GM12878 (cell line): Measurements from ENCODE around the gene KCNJ10. TPM values are rescaled to one million over a fixed set of nuclear protein-coding genes. Genes with fewer than 3 reads are reported as not detected.

Experiments used
- ATAC-seq: fragments of 200-7000 bp; cut with Tn5 transposase; 3 replicates; pipeline ENCODE4 v1.9.1; 2020; ENCODE audit warnings: mild to moderate bottlenecking, moderate library complexity
- BruUV-seq: library from RNA; stranded (reverse); fragments of 400-500 nt; replicated peaks from 2 replicates; lab custom pipeline; 2021; lab: Mats Ljungman, UMichigan
- CTCF ChIA-PET: fragments of 300-600 bp; sonication (Branson Sonifier 250); formaldehyde crosslinking; extraction: SDS; loops from one replicate; lab custom pipeline; 2021; ENCODE audit warnings: inconsistent platforms; lab: Yijun Ruan, JAX
- POLR2A ChIA-PET: fragments of 350-600 bp; formaldehyde crosslinking; extraction: SDS; loops from one replicate; lab custom pipeline; 2021; ENCODE audit warnings: inconsistent platforms; lab: Charles Lee
- RAD21 ChIA-PET: fragments of 300-600 bp; sonication (Branson Sonifier 250); formaldehyde crosslinking; loops from one replicate; lab custom pipeline; 2023; ENCODE audit warnings: antibody characterized with exemption; ENCODE audit not compliant: unreplicated experiment; lab: Charles Lee
- SMC1A ChIA-PET: fragments of 300-600 bp; sonication (Branson Sonifier 250); formaldehyde crosslinking; loops from one replicate; lab custom pipeline; 2023; ENCODE audit not compliant: unreplicated experiment, uncharacterized antibody; lab: Charles Lee
- DNase-seq: peaks from one replicate; pipeline ENCODE4 v3.0.0-alpha.2; 2011; ENCODE audit warnings: low read depth, low spot score
- FAIRE-seq: peaks from 3 replicates; lab custom pipeline; 2011; peaks lifted over from hg19 to GRCh38; lab: Jason Lieb, UNC
- H2AFZ ChIP-seq: 2 replicates; pipeline ENCODE4 v1.6.0; 2011; ENCODE audit warnings: low read depth, low read length, control low read depth; ENCODE audit not compliant: control insufficient read depth
- H3K27ac ChIP-seq: 2 replicates; pipeline ENCODE4 v1.5.1; 2011; ENCODE audit warnings: control low read depth; ENCODE audit not compliant: control insufficient read depth, insufficient read depth
- H3K27me3 ChIP-seq, 2 experiments: replicated peaks in 1 of 2; 2 replicates each; pipeline versions ENCODE4 v1.6.0 to v1.6.1; 2011; ENCODE audit warnings: low read length in 1 of 2; ENCODE audit not compliant: control insufficient read depth in 2 of 2, insufficient read depth in 2 of 2
- H3K36me3 ChIP-seq, 2 experiments: 2 replicates each; pipeline ENCODE4 v1.5.1; 2011; ENCODE audit warnings: low read length in 1 of 2; ENCODE audit not compliant: control insufficient read depth in 2 of 2, insufficient read depth in 2 of 2
- H3K4me1 ChIP-seq: 2 replicates; pipeline ENCODE4 v1.6.1; 2011; ENCODE audit warnings: mild to moderate bottlenecking, low read length, moderate library complexity, mixed read lengths; ENCODE audit not compliant: control insufficient read depth, insufficient read depth
- H3K4me2 ChIP-seq: 2 replicates; pipeline ENCODE4 v1.6.0; 2011; ENCODE audit warnings: control low read depth; ENCODE audit not compliant: control insufficient read depth, insufficient read depth
- H3K4me3 ChIP-seq: fragments of 200-600 bp; sonication (generic); 2 replicates; pipeline ENCODE4 v1.5.1; 2016
- H3K79me2 ChIP-seq: 2 replicates; pipeline ENCODE4 v1.6.0; 2011; ENCODE audit warnings: low read length; ENCODE audit not compliant: control insufficient read depth, insufficient read depth
- H3K9ac ChIP-seq: 2 replicates; pipeline ENCODE4 v1.8.0; 2011; ENCODE audit warnings: low read length, control low read depth, mixed read lengths; ENCODE audit not compliant: control insufficient read depth, insufficient read depth
- H3K9me3 ChIP-seq: replicated peaks from 3 replicates; pipeline ENCODE4 v1.5.1; 2011; ENCODE audit warnings: mild to moderate bottlenecking, low read length; ENCODE audit not compliant: control insufficient read depth, insufficient read depth
- H4K20me1 ChIP-seq: 2 replicates; pipeline ENCODE4 v1.6.0; 2011; ENCODE audit not compliant: control insufficient read depth, insufficient read depth
- ASH2L ChIP-seq: fragments of 300-600, 200-600 bp; sonication (generic); IDR thresholded peaks from 2 replicates; pipeline ENCODE4 v1.6.1; 2017; ENCODE audit warnings: low read depth, mild to moderate bottlenecking, borderline replicate concordance
- FOS ChIP-seq: IDR thresholded peaks from 3 replicates; pipeline ENCODE4 v1.6.1; 2011; ENCODE audit warnings: borderline replicate concordance; ENCODE audit not compliant: insufficient read length; ENCODE audit errors: extremely low read depth
- FOXK2 ChIP-seq: fragments of 450-650 bp; IDR thresholded peaks from 2 replicates; pipeline ENCODE4 v1.6.1; 2017; ENCODE audit warnings: mild to moderate bottlenecking, moderate library complexity
- NFIC ChIP-seq: IDR thresholded peaks from 2 replicates; pipeline ENCODE4 v1.6.1; 2012; ENCODE audit warnings: low read depth, mild to moderate bottlenecking, inconsistent platforms, low read length, moderate library complexity
- NFXL1 ChIP-seq: fragments of 450-650 bp; IDR thresholded peaks from 2 replicates; pipeline ENCODE4 v1.6.1; 2017; ENCODE audit warnings: antibody characterized with exemption, mild to moderate bottlenecking, borderline replicate concordance
- NRF1 ChIP-seq: conservative IDR thresholded peaks from 2 replicates; pipeline ENCODE4 v1.6.1; 2011; ENCODE audit warnings: mild to moderate bottlenecking, low read depth, low read length, improper control_type of control experiment
- POLR2A ChIP-seq: IDR thresholded peaks from 2 replicates; pipeline ENCODE4 v1.6.1; 2011; ENCODE audit warnings: low read depth, mild to moderate bottlenecking, low read length
- SIX5 ChIP-seq: IDR thresholded peaks from 2 replicates; pipeline ENCODE4 v1.6.1; 2011; ENCODE audit warnings: mild to moderate bottlenecking, low read depth, low read length, moderate library complexity; ENCODE audit not compliant: severe bottlenecking
- SPI1 ChIP-seq: IDR thresholded peaks from 2 replicates; pipeline ENCODE4 v1.6.1; 2011; ENCODE audit warnings: low read depth, mild to moderate bottlenecking, low read length, moderate library complexity, borderline replicate concordance; ENCODE audit not compliant: insufficient read depth
- WRNIP1 ChIP-seq: IDR thresholded peaks from 2 replicates; pipeline ENCODE4 v1.6.1; 2011; ENCODE audit warnings: low read depth, low read length, improper control_type of control experiment, borderline replicate concordance
- ZBTB11 ChIP-seq: fragments of 450-650 bp; formaldehyde crosslinking; IDR thresholded peaks from 2 replicates; pipeline ENCODE4 v1.5.0; 2022; ENCODE audit warnings: mild to moderate bottlenecking, missing genetic modification characterization
- WGBS: methylation state at CpG from one replicate; pipeline ENCODE4 v1.1.6; 2016; ENCODE audit warnings: low lambda C conversion rate; ENCODE audit not compliant: insufficient replicate concordance, insufficient coverage; ENCODE audit errors: missing lambda C conversion rate; 5-methylcytosine and 5-hydroxymethylcytosine counted together
- in situ Hi-C: fragments of 300-500 bp; cut with MboI; formaldehyde crosslinking; loops from 9 replicates; pipeline ENCODE4 v1.14.3; 2018; ENCODE audit warnings: mixed read lengths
- intact Hi-C: fragments of 100-400 bp; cut with micrococcal nuclease; formaldehyde crosslinking; loops from one replicate; pipeline ENCODE4 v1.14.2; 2022; ENCODE audit not compliant: unreplicated experiment
- polyA plus RNA-seq, 11 experiments: library from polyadenylated mRNA; depleted of rRNA in 4 of 11; unstranded in 6 of 11; stranded (reverse) in 5 of 11; fragments of >200 nt; fragmentation: Nextera tagmentation in 4 of 11; fragmentation: Illumina TruSeq in 1 of 11; extraction: Ambion mirVana in 4 of 11; extraction: Trizol in 1 of 11; gene quantifications; 1 replicate in 1 of 11; 2 replicates in 10 of 11; pipeline versions ENCODE4 v1.2.1 to v1.2.3, GENCODE V29; 2011 to 2016; ENCODE audit warnings: inconsistent platforms in 2 of 11, missing spikeins in 2 of 11, low read depth in 1 of 11
- total RNA-seq, 4 experiments: library from RNA; depleted of rRNA in 3 of 4; stranded (reverse); fragments of >200 nt in 3 of 4; fragmentation: Illumina TruSeq in 1 of 4; extraction: Trizol in 1 of 4; gene quantifications; 2 replicates each; pipeline versions ENCODE4 v1.2.1 to v1.2.3, GENCODE V29; 2013 to 2021
- TF ChIP-seq, protein P1 (sequence below): IDR thresholded peaks from 2 replicates; pipeline ENCODE4 v1.6.1; 2011; ENCODE audit warnings: low read depth, mild to moderate bottlenecking, low read length, moderate library complexity, borderline replicate concordance; ENCODE audit errors: extremely low read depth

KCNJ10 gene
- total and polyA plus RNA-seq, 10 of the 15 experiments (the other 5 are each of a cell fraction or from before 2014, with no cell fraction given) = 0.01 to 0.29 (median 0.09) TPM; not detected in 2

DNA sequence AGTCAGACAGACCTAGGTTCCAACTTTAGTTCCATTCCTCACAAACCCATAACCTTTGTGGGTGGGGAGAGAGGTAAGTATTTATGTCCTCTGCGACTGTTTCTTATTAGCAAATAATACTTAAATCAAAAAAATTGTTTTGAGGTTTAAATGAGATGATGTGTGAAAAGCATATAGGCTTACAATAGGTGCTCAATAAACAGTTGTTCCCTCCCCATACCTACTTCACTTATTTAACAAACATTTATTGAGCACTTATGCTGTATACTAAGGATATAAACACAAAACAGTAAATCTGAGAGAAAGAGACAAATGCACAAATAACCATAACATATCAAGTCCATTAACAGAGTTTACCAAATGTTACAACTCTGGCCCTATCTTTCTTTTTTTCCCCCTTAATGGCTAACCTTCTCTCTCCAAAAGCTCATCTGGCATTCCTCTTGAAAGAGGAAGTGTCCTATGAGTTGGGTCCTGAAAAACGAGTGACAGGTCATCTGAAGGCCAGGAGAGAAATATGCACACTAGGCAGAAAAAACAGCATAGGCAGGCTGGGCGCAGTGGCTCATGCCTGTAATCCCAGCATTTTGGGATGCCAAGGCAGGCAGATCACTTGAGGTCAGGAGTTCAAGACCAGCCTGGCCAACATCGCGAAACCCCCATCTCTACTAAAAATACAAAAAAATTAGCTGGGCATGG, 48.4 kb downstream of the KCNJ10 start:
- WGBS = 65% methylated on average over 5 of the region's 5 CpGs
- CTCF ChIA-PET = interaction anchor here (1.1 to 5.9 kb wide), 4 partner anchors 10 to 57 kb away, joined by 3 to 38 read pairs (median 15); partner anchors contain the start of gene PIGM
- no peak overlapping the region for H3K9ac ChIP-seq
- SMC1A ChIA-PET = interaction anchor here (1.2 kb wide), 1 partner anchor 10 kb away, joined by 3 read pairs; no protein-coding TSS in a partner anchor
- no peak overlapping the region for H3K4me3 ChIP-seq
- H4K20me1 ChIP-seq = no peaks in the 10 kb centered on the region
- no peak for TF ChIP-seq NFXL1
- TF ChIP-seq SPI1 = peak; percentile 25; the same call in 1 of the 2 replicates
- no peaks in the 10 kb centered on the region for H3K36me3 ChIP-seq
- intact Hi-C loops (no loop called here), in situ Hi-C loops (no loop called here)
- POLR2A ChIA-PET = no interaction called here
- H3K27ac ChIP-seq = no peak overlapping the region
- no peak for DNase-seq
- no peak overlapping the region for H2AFZ ChIP-seq
- RAD21 ChIA-PET = no interaction called here
- no peak for ATAC-seq
- H3K79me2 ChIP-seq = no peaks in the 10 kb centered on the region
- H3K4me1 ChIP-seq = no peaks in the 10 kb centered on the region
- no peaks in the 10 kb centered on the region; a peak in 2 of 4 replicates for H3K27me3 ChIP-seq
- H3K4me2 ChIP-seq = no peak overlapping the region
- no peaks in the 10 kb centered on the region for H3K9me3 ChIP-seq
- no TSS peak for BruUV-seq
- no peak for FAIRE-seq

- ATAC-seq (no peak), DNase-seq (no peak), FAIRE-seq (no peak)
- ChIA-PET CTCF (interaction anchor here (1.2 to 1.7 kb wide), 2 partner anchors 13 to 129 kb away, joined by 3 to 15 read pairs; no protein-coding TSS in a partner anchor), RAD21 (interaction anchor here (0.9 kb wide), 1 partner anchor 68 kb away, joined by 3 read pairs; no protein-coding TSS in a partner anchor), POLR2A (interaction anchor here (0.6 kb wide), 1 partner anchor 72 kb away, joined by 7 read pairs; no protein-coding TSS in a partner anchor), SMC1A (interaction anchor here (0.9 to 2.2 kb wide), 4 partner anchors 10 to 222 kb away, joined by 3 to 7 read pairs (median 4); no protein-coding TSS in a partner anchor)
- Histone ChIP-seq H3K4me3 (no peak overlapping the region), H3K36me3 (no peaks in the 10 kb centered on the region), H3K9ac (no peak overlapping the region), H3K27ac (no peak overlapping the region), H3K4me2 (no peak overlapping the region), H3K79me2 (no peaks in the 10 kb centered on the region), H2AFZ (no peak overlapping the region), H3K9me3 (no peaks in the 10 kb centered on the region), H3K4me1 (no peaks in the 10 kb centered on the region), H4K20me1 (no peaks in the 10 kb centered on the region), H3K27me3 (no peaks in the 10 kb centered on the region; a peak in 2 of 4 replicates)
- BruUV-seq = no TSS peak
- intact Hi-C loops (no loop called here), in situ Hi-C loops (no loop called here)
- TF ChIP-seq FOS (no peak), WRNIP1 (no peak), NRF1 (no peak), POLR2A (no peak), NFIC (no peak), SIX5 (no peak), ASH2L (no peak), ZBTB11 (CRISPR knock-in tag) (no peak), FOXK2 (no peak)
- TF ChIP-seq, protein P1, sequence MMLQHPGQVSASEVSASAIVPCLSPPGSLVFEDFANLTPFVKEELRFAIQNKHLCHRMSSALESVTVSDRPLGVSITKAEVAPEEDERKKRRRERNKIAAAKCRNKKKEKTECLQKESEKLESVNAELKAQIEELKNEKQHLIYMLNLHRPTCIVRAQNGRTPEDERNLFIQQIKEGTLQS = no peak
- 44% methylated on average over 4 of the region's 5 CpGs for WGBS
These were observed 49.8 kb downstream of the KCNJ10 start for GRCh38 chr1:160020196-160020595.
